NCI-H345 (cell line): Measurements from ENCODE around the gene CCDC154.

Experiments used
- DNase-seq: peaks from one replicate; lab custom pipeline; 2025; lab: John Stamatoyannopoulos, UW

The CCDC154 gene

GRCh38 chr16:1437606-1438005 is 6.8 kb downstream of the CCDC154 start:
- DNase-seq = no peak

GRCh38 chr16:1436731-1437355 is 7.5 kb downstream of the CCDC154 start:
- no peak for DNase-seq

GRCh38 chr16:1435921-1436697 is 8.2 kb downstream of the CCDC154 start:
- no peak for DNase-seq

- no peak for DNase-seq
These were observed 9.4 kb downstream of the CCDC154 start for GRCh38 chr16:1434644-1435592.

- no peak for DNase-seq
These were observed 10.6 kb downstream of the CCDC154 start for GRCh38 chr16:1433756-1434155.

GRCh38 chr16:1433263-1433560 is 11.1 kb downstream of the CCDC154 start:
- DNase-seq = no peak

- DNase-seq = no peak
These were observed 11.7 kb downstream of the CCDC154 start for GRCh38 chr16:1432388-1433262.

GRCh38 chr16:1431497-1432270 is 12.7 kb downstream of the CCDC154 start:
- no peak for DNase-seq

- peak; percentile 79 for DNase-seq
These were observed 13.4 kb downstream of the CCDC154 start, which contains the start of gene PERCC1 for GRCh38 chr16:1430759-1431496. TSS of gene PERCC1 (plus strand) at chr16:1431078. CDS start at chr16:1432594, 1,516 bp downstream.

- no peak for DNase-seq
These were observed 14.1 kb downstream of the CCDC154 start for GRCh38 chr16:1430214-1430758.

- no peak for DNase-seq
These were observed 14.7 kb downstream of the CCDC154 start for GRCh38 chr16:1429631-1430030.

- DNase-seq = no peak
These were observed 15.3 kb downstream of the CCDC154 start for GRCh38 chr16:1429012-1429411.

GRCh38 chr16:1428511-1428910 is 15.8 kb downstream of the CCDC154 start:
- no peak for DNase-seq

GRCh38 chr16:1427473-1428461 is 16.6 kb downstream of the CCDC154 start:
- no peak for DNase-seq

- DNase-seq = peak; percentile 26
These were observed 17.5 kb downstream of the CCDC154 start for GRCh38 chr16:1426734-1427471.

- no peak for DNase-seq
These were observed 18.6 kb downstream of the CCDC154 start for GRCh38 chr16:1425616-1426370.

GRCh38 chr16:1424028-1424427 is 20.3 kb downstream of the CCDC154 start:
- DNase-seq = no peak
